Measurements from ENCODE around the gene SLK. TPM values are rescaled to one million over a fixed set of nuclear protein-coding genes. Genes with fewer than 3 reads are reported as not detected.

The SLK gene
- total RNA-seq, 1 donor from 2014 or later, result 30.0 TPM

DNA sequence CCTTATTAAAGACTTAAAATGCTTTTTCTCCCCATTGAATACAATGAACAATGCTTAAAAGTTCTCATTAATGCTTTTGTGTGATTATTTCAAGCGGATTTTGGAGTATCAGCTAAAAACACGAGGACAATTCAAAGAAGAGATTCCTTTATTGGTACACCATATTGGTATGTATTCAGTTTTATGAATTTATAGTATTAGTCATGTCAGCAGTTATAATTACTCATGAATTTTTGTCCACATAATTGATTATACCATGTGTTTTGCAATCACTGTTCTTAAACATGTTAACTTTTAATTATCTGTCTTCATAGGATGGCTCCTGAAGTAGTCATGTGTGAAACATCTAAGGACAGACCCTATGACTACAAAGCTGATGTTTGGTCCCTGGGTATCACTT lies 31.9 kb downstream of the SLK start:
- Mint-ChIP-seq H3K4me3 (no peak overlapping the region), H3K4me1 (no peaks in the 10 kb centered on the region), H3K9me3 (no peaks in the 10 kb centered on the region), H3K27me3 (ENCODE audit: low read depth) (no peaks in the 10 kb centered on the region), H3K27ac (ENCODE audit: unreplicated experiment) (no peak overlapping the region), H3K36me3 (ENCODE audit: low read depth) (peaks cover 25% of the 10 kb centered on the region)
- TF ChIP-seq, protein P1, sequence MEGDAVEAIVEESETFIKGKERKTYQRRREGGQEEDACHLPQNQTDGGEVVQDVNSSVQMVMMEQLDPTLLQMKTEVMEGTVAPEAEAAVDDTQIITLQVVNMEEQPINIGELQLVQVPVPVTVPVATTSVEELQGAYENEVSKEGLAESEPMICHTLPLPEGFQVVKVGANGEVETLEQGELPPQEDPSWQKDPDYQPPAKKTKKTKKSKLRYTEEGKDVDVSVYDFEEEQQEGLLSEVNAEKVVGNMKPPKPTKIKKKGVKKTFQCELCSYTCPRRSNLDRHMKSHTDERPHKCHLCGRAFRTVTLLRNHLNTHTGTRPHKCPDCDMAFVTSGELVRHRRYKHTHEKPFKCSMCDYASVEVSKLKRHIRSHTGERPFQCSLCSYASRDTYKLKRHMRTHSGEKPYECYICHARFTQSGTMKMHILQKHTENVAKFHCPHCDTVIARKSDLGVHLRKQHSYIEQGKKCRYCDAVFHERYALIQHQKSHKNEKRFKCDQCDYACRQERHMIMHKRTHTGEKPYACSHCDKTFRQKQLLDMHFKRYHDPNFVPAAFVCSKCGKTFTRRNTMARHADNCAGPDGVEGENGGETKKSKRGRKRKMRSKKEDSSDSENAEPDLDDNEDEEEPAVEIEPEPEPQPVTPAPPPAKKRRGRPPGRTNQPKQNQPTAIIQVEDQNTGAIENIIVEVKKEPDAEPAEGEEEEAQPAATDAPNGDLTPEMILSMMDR (conservative IDR thresholded peaks at IDR 0.05), result no peak
- no peak for DNase-seq (ENCODE audit: low read depth, low spot score)

DNA sequence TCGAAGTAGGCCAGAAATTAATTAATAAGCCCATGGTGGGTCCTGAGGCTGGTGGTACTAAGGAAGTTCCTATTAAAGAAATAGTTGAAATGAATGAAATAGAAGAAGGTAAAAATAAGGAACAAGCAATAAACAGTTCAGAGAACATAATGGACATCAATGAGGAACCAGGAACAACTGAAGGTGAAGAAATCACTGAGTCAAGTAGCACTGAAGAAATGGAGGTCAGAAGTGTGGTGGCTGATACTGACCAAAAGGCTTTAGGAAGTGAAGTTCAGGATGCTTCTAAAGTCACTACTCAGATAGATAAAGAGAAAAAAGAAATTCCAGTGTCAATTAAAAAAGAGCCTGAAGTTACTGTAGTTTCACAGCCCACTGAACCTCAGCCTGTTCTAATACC lies 36.0 kb downstream of the SLK start:
- H3K36me3 Mint-ChIP-seq (ENCODE audit: low read depth), result peaks cover 11% of the 10 kb centered on the region
- no peaks in the 10 kb centered on the region for H3K27me3 Mint-ChIP-seq (ENCODE audit: low read depth)
- TF ChIP-seq, protein P1 (conservative IDR thresholded peaks at IDR 0.05), result no peak
- H3K9me3 Mint-ChIP-seq, result no peaks in the 10 kb centered on the region
- H3K4me3 Mint-ChIP-seq, result no peak overlapping the region
- H3K4me1 Mint-ChIP-seq, result no peaks in the 10 kb centered on the region
- no peak for DNase-seq (ENCODE audit: low read depth, low spot score)
- H3K27ac Mint-ChIP-seq (ENCODE audit: unreplicated experiment), result no peak overlapping the region

DNA sequence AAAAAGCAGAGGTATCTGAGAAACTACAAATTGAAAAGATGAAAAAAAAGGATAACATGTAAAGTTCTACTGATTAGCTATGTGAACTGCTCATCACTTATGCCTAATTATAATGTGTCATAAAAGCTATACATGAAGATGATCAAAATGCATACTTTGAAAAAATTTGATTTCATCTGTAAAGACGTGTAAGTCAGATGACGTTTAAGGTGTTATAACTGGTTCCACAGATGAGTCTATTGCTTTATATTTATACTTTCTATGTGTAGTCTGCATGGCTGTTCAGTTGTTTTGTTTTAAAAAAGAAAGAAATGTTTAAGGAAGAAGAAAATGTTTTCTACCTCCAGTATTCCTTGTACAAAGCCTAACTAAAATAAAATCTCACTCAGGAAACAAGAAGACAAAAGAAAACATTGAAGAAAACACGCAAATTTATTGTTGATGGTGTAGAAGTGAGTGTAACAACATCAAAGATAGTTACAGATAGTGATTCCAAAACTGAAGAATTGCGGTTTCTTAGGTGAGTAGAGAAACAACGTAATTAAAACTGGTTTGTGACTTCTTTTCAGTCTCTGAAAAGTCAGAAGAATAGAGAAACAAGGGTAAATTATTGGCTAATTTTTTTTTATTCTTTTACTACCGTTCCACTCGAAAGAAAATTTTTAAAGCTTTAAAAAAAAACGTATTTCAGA lies 38.4 kb downstream of the SLK start:
- no peak for DNase-seq (ENCODE audit: low read depth, low spot score)
- Mint-ChIP-seq H3K36me3 (ENCODE audit: low read depth) (peaks cover 11% of the 10 kb centered on the region), H3K27ac (ENCODE audit: unreplicated experiment) (no peak overlapping the region), H3K9me3 (no peaks in the 10 kb centered on the region), H3K4me1 (no peaks in the 10 kb centered on the region), H3K4me3 (no peak overlapping the region), H3K27me3 (ENCODE audit: low read depth) (no peaks in the 10 kb centered on the region)
- TF ChIP-seq, protein P1 (conservative IDR thresholded peaks at IDR 0.05), result no peak

DNA sequence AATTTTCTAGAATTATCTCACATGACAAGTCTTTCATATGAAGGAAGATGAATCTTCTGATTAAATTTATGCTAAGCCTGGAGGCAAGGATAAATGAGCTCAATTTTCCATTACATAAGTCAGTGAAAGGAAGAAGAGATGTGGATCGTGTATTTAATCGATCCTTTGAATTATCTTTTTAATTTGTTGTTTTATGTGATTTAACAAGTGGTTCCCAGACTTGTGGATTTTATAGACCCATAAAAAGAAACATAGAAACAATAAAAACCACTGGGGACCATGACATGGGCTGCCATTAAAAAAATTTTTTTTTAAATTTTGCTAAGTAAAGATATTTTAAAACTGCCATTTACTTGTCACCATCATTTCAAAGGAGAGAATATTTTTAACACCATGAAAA lies 45.0 kb downstream of the SLK start:
- no peaks in the 10 kb centered on the region for H3K9me3 Mint-ChIP-seq
- H3K27me3 Mint-ChIP-seq (ENCODE audit: low read depth), result no peaks in the 10 kb centered on the region
- no peak overlapping the region for H3K27ac Mint-ChIP-seq (ENCODE audit: unreplicated experiment)
- TF ChIP-seq, protein P1 (conservative IDR thresholded peaks at IDR 0.05), result no peak
- no peaks in the 10 kb centered on the region for H3K4me1 Mint-ChIP-seq
- no peaks in the 10 kb centered on the region for H3K36me3 Mint-ChIP-seq (ENCODE audit: low read depth)
- no peak for DNase-seq (ENCODE audit: low read depth, low spot score)
- no peak overlapping the region for H3K4me3 Mint-ChIP-seq

DNA sequence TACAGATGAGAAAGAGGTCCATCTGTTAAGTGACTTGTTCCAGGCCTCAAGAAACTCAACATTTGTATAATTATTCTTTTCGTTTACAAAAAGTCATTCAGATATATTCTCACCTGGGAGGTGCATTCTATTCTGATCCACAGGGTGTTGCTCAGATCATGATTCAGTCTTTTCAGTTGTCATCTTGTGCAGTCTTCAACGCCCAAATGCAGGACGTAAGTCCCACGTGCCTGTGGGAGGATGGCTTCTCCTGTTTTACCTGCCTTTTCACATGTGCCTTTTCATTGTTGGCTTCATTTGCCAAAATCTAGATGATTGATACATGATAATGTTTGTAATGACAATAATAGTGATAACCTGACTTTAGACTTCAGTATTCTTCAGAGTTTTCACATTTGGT lies 46.5 kb downstream of the SLK start:
- no peaks in the 10 kb centered on the region for H3K9me3 Mint-ChIP-seq
- no peak overlapping the region for H3K4me3 Mint-ChIP-seq
- H3K27me3 Mint-ChIP-seq (ENCODE audit: low read depth), result no peaks in the 10 kb centered on the region
- H3K27ac Mint-ChIP-seq (ENCODE audit: unreplicated experiment), result no peak overlapping the region
- TF ChIP-seq, protein P1 (conservative IDR thresholded peaks at IDR 0.05), result no peak
- DNase-seq (ENCODE audit: low read depth, low spot score), result no peak
- no peaks in the 10 kb centered on the region for H3K36me3 Mint-ChIP-seq (ENCODE audit: low read depth)
- H3K4me1 Mint-ChIP-seq, result no peaks in the 10 kb centered on the region

Measured in neural crest cell (in vitro differentiated cells).